BE2C (cell line): ENCODE results near the gene JUP.

Source experiments
- DNase-seq: peaks from one replicate; pipeline ENCODE4 v3.0.0-alpha.2; 2020
- H3K27me3 ChIP-seq: fragments of 250-450 bp; sonication (Bioruptor Pico); 2 replicates; pipeline ENCODE4 v1.5.1; 2020; ENCODE audit warnings: mild to moderate bottlenecking
- H3K36me3 ChIP-seq: fragments of 250-450 bp; sonication (Bioruptor Pico); 2 replicates; pipeline ENCODE4 v1.5.1; 2020; ENCODE audit warnings: mild to moderate bottlenecking
- H3K4me1 ChIP-seq: fragments of 250-450 bp; sonication (Bioruptor Pico); 2 replicates; pipeline ENCODE4 v1.5.1; 2020
- H3K4me3 ChIP-seq: 2 replicates; pipeline ENCODE4 v1.5.1; 2011; ENCODE audit warnings: low read depth, low read length
- H3K9me3 ChIP-seq: fragments of 250-450 bp; sonication (Bioruptor Pico); 2 replicates; pipeline ENCODE4 v1.5.1; 2020
- CTCF ChIP-seq: IDR thresholded peaks from 2 replicates; pipeline ENCODE4 v1.5.1; 2012; ENCODE audit warnings: mild to moderate bottlenecking, low read depth, low read length

Gene JUP

GRCh38 chr17:41823580-41823979 is 37.1 kb upstream of the JUP start:
- Histone ChIP-seq H3K27me3 (no peaks in the 10 kb centered on the region), H3K4me3 (no peak overlapping the region), H3K36me3 (peaks cover 47% of the 10 kb centered on the region), H3K9me3 (no peaks in the 10 kb centered on the region), H3K4me1 (no peaks in the 10 kb centered on the region)
- TF ChIP-seq CTCF = no peak
- DNase-seq = no peak

- Histone ChIP-seq H3K36me3 (peaks cover 47% of the 10 kb centered on the region), H3K4me3 (no peak overlapping the region), H3K9me3 (no peaks in the 10 kb centered on the region), H3K4me1 (no peaks in the 10 kb centered on the region), H3K27me3 (no peaks in the 10 kb centered on the region)
- DNase-seq = no peak
- TF ChIP-seq CTCF = no peak
These were observed 36.6 kb upstream of the JUP start for GRCh38 chr17:41823141-41823524.

- Histone ChIP-seq H3K27me3 (no peaks in the 10 kb centered on the region), H3K36me3 (peaks cover 43% of the 10 kb centered on the region), H3K4me1 (no peaks in the 10 kb centered on the region), H3K4me3 (no peak overlapping the region), H3K9me3 (no peaks in the 10 kb centered on the region)
- DNase-seq = no peak
- no peak for TF ChIP-seq CTCF
These were observed 36.0 kb upstream of the JUP start for GRCh38 chr17:41822216-41823140.

GRCh38 chr17:41821776-41822175 is 35.3 kb upstream of the JUP start:
- no peak for TF ChIP-seq CTCF
- no peaks in the 10 kb centered on the region for H3K4me1 ChIP-seq

GRCh38 chr17:41818024-41818423 is 31.5 kb upstream of the JUP start:
- Histone ChIP-seq H3K36me3 (peaks cover 46% of the 10 kb centered on the region), H3K4me3 (no peak overlapping the region), H3K27me3 (no peaks in the 10 kb centered on the region), H3K9me3 (no peaks in the 10 kb centered on the region), H3K4me1 (no peaks in the 10 kb centered on the region)
- no peak for TF ChIP-seq CTCF
- no peak for DNase-seq

More at GRCh38 chr17:41821776-41822175, 35.3 kb upstream of the JUP start:
- H3K27me3 ChIP-seq = no peaks in the 10 kb centered on the region
- DNase-seq = no peak
- H3K36me3 ChIP-seq = peaks cover 45% of the 10 kb centered on the region
- no peaks in the 10 kb centered on the region for H3K9me3 ChIP-seq
- no peak overlapping the region for H3K4me3 ChIP-seq

GRCh38 chr17:41816637-41817320 is 30.3 kb upstream of the JUP start:
- Histone ChIP-seq H3K9me3 (no peaks in the 10 kb centered on the region), H3K4me3 (no peak overlapping the region), H3K4me1 (no peaks in the 10 kb centered on the region), H3K27me3 (no peaks in the 10 kb centered on the region), H3K36me3 (peaks cover 40% of the 10 kb centered on the region)
- DNase-seq = no peak
- TF ChIP-seq CTCF = no peak
